GM19324 (cell line): ENCODE measurements around the gene ABCG1.

Source experiments
- ATAC-seq: cut with Tn5 transposase; IDR thresholded peaks from one replicate; pipeline ENCODE4 v1.9.1; 2021; ENCODE audit warnings: mild to moderate bottlenecking, moderate library complexity; ENCODE audit not compliant: unreplicated experiment, low FRiP score

The ABCG1 gene

DNA sequence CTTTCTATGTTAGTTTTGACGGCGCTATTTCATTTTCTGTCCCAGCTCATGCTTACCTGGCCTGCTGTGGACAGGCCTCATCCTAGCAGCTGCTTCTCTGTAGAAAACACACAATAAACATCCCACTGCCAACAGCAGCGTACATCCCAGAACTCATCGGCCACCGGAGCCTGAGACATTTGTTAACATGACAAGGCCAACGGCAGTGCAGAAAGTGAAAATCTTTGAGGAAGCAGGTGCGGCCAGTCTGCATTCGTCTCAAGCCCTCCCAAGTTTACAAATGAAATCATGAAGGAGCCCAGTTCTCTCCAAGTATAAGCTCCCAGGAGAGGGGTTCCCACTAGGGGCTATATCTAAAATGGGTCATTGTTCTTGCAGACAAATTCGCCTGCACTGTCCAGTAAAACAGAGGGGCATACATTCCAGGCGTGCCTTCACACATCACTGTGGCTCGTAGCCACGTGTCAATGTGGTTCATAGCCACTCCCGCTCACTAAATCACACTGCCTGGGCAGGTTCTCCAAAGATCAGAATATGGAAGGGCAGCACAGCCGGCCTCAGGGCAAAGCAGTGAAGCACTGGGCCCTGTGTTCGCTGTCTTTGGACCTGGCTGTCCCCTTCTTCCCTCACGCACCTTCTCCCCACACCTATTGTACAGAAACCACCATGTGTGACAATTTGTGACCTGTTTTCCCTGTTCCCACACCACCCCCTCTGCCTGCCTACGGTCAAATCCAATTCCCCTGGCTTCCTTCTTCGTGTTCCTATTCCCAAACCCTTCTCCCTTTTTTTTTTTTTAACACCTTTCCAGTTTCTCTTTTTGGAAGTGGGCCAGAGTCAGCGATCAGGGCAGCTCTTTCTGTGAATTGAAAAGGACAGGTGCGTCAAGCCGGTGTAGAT is 27.0 kb upstream of the ABCG1 start:
- no peak for ATAC-seq

DNA sequence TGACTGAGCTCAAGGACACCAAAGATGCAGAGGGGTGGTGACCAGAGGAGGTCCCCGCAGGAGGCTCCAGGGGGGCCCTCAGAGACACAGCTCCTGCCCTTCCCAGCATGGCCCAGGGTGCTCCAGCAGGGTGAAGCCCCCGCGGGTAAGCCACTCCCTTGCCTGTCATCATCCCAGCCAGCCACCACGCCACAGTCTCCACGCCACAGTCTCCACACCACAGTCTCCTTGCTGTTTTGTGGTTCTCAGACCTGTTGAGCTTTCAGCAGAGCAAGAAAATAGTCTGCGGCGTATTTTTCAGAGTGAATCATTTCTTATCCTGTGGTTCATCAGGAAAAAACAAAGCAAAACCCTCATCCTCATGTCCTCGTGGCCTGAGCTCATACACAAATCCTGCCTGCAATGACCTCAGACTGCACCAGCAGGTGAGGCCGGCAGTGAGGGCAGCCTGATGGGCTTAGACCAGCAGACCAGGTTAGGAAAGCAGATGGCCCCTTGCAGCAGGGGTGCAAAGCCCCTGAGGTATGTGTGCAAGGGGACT is 25.7 kb upstream of the ABCG1 start:
- no peak for ATAC-seq

DNA sequence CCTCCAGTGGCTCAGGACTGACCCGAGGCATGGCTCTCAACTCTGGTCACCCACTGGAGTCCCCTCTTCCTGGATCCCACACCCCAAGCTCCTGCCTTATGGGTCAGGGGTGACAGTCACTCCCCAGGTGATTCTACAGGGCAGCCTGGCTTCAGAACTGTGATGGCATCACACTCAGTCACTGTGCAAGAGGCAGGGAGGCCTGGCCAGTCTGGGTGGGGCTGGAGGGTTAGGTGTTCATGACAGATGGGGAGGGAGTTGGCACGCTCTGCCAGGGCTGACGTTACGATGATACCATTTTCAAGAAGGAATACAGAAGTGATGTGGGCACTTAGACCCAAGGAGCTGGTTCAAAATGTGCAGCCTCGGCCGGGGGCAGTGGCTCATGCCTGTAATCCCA is 25.2 kb upstream of the ABCG1 start:
- ATAC-seq, result no peak

DNA sequence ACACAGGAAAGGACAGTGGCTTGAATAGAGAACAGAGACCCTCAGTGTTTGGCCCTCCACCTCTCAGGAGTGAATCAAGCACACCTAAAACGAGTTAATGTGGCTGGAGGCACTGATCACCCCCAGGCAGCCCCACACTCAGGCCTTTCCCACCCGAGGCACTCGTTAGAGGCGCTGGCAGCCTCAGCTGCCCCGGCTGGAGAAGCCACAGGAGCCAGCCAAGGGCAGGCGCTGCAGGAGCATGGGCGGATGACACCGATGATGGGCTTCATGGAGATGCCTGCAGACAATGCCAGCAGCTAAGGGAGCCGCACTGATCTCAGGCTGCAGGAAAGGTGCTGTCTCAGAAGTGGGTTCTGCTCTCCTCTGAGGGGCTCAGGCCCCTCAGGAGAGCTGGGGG is 24.1 kb upstream of the ABCG1 start:
- ATAC-seq, result no peak

DNA sequence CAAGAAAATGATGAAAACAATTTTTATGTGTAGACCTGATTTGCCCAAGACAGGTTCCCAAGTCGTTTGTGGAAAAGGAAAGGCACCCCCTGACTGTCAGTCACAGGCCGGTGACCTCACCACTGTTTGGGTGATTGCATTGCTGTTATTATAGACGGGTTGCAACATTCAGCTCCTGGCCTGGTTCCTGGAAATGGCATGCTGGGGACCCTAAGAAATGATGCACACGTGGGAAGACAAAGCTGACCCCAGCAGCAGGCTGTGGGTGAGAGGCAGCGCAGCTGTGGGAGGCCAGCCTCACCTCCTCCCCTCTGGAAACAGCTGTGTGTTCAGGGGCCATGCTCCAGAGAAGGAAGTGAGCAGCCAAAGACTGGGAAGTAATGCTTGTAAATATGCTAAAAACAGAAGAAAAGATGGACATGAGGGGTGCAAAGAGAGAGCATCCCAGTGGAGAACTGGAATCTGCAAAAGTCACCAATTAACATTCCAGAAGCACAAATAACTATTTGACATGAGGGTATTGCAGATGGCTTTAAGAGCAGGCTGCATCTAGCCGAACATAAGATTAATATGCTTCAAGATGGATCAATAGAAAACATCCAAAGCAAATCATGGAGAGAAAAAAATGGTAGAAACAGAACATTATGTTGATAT is 23.4 kb upstream of the ABCG1 start:
- no peak for ATAC-seq

DNA sequence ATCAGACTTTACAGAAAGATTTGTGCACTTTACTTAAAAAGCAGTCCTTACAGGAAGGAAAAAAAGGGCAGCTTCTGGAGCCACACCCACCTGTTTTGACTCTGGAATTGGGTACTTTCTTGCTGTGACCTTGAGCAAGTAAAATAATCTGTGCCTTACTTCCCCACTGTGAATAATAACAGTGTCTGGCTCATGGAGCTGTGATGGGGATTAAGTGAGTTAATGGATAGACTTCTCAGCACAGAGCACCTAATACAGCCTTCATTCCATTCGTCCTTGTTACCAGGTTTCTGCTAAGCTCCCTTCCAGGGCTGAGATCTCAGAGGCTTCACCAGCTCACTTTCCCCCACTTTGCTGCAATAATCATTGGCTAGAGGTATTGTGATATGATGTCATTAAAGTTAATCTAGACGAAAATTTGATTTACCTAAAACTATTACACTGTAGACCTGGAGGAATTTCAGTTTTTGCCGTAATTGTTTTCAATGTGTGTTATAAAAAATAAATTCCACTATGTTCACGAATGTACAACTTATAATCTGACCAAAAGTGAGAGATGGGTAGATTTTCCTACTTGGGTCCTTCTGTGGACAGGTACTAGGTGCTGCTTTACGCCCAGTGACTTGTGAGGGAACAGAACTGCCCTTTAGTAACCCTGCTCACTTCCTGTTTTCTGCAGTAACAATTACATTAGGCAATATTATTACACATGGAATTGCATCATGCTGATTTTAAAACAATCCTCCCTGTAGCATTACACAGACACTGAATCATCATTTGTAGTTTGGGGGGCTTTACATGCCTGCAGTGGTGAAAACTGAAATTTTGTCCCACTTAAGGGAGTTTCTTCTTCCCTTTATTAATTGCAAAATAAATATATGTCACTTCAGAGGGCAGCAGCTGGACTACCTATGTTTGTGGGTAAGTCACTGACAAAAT is 19.7 kb upstream of the ABCG1 start:
- ATAC-seq, result no peak

DNA sequence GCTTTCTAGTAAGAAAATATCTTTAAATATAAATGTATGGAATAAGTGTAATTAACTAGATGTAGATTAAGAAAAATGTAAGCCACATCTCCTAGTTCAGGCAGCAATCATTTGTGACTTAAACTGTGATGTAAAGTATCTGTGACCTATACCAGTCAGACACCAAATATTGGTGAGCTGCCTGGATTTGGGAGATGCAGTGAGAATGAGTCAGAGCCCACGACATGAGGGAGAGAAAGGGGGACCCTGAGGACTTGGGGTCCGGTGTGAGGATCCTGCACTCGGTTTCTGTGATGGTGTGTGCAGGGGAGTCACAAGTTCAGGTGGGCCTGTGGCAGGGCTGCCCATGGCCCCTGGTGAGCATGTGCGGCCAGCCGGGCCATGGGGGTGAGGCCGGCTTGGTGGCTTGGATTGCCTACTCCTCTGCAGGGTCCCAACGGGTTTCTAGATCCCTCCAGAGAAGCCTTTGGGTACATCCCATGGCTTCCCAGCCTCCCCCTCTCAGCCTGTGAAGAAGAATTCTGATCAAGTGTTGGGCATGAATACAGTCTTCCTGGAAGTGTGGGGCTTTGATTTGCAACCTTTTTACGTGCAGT is 19.0 kb upstream of the ABCG1 start:
- ATAC-seq, result no peak

DNA sequence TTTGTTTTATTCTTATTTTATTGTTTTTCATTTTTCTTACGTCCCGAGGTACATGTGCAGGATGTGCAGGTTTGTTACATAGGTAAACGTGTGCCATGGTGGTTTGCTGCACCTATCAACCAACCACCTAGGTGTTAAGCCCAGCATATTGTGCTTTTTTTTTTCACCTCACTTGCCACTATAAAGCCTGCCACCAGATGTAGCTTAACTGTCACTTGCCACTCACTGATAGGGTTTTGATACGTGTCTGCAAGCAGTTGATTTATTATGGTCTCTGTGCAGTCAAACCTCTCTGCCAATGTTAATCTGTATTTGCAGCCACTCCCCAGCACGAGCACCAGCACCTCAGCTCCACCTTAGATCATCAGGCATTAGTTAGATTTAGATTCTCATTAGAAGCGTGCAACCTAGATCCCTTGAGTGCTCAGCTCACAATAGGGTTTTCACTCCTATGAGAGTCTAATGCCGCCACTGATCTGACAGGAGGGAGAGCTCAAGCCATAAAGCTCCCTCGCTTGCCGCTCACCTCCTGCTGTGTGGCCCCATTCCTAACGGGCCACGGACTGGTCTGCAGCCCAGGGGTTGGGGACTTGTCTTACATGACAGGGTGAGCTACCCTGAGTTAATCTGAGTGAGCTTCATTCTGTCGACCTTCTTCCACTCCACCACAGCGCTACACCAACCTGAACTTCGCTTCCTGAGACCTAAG is 17.9 kb upstream of the ABCG1 start:
- ATAC-seq, result no peak

DNA sequence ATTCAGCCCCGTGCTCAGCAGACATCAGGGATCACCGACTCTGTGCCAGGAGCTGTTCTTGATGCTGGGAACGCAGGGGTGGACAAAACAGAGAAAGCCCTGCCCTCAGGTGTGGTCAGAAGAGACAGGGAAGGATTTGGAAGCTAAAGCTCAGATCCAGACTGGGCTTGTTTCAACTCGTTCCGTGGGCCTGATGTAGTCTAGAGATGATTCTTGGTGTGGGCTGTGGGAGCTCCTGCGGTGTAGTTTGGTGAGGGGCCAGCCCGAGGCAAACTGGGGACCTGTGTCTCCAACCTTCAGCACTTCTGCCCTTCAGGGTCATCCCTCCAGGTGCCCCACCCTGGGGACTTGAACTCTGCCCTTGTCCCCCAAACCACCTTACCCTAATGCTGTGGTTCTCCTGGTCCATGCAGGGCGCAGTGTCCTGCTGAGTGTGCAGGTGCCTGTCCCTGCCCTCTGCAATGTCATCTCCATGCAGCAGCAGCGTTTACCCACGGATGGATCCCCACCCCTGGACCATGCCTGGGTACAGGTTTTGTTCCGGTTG is 17.3 kb upstream of the ABCG1 start:
- no peak for ATAC-seq

DNA sequence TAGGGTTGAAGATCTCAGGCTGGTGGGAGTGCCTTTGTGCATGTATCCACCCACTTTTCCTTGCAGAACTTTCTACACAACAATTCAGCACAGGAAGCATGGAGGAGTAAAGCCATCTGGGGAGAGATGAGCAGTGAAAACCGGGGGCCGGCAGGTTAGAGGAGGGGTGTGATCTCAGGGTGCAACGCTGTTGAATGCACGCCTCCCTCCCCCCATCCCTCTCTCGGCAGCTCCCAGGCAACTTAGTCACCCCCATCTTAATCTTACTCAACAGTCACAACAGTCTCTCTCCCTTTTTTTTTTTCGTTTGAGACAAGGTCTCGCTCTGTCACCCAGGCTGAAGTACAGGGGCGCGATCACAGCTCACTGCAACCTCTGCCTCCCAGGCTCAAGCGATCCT is 16.6 kb upstream of the ABCG1 start:
- ATAC-seq, result no peak

DNA sequence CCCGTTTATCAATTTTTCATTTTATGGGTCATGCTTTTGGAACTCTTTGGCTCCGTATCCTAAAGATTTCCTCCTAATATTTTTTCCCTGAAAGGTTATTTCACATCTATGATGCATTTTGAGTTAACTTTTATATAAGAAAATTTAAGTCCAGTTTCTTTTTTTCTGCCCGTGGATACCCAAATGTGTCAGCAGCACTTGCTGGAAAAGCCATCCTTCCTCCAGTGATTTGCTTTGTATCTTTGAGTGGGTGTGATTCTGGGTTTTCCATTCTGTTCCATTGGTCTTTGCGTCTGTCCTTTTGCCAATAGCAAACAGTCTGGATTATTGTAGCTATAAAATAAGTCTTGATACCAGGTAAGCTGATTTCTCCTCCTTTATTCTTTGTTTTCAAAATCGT is 15.6 kb upstream of the ABCG1 start:
- ATAC-seq, result no peak

DNA sequence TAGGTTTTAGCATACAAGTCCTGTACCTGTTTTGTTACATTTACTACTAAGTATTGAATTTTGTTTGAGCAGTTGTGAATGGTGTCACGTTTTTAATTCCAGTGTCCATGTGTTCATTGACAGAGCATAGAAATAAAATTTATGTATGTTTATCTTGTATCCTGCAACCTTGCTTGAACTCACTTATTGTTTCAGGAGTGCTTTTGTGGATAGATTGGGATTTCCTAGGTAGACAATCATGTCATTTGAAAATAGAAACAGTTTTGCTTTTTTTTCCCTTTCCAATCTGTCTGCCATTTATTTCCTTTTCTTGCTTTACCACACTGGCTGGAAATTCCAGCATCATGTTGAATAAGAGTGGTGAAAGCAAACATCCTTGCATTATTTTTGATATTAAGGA is 15.0 kb upstream of the ABCG1 start:
- ATAC-seq, result no peak

DNA sequence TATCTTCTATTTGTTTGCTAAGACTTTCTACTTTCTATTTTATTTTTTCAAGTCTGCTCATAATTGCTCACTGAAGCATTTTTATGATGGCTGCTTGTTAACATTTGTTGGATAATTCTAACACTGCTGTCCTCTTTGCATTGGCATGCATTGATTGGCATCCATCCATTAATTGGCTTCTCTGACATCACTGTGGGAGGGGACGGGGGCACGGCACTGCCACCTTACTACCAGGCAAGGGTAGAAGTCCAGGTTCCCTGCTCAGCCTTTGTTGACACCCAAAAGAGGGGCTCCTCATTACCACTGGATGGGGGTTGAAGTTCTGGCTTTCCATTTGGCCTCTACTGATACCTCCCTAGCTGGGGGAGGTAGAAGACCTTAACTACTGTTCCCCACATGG is 11.5 kb upstream of the ABCG1 start:
- no peak for ATAC-seq

DNA sequence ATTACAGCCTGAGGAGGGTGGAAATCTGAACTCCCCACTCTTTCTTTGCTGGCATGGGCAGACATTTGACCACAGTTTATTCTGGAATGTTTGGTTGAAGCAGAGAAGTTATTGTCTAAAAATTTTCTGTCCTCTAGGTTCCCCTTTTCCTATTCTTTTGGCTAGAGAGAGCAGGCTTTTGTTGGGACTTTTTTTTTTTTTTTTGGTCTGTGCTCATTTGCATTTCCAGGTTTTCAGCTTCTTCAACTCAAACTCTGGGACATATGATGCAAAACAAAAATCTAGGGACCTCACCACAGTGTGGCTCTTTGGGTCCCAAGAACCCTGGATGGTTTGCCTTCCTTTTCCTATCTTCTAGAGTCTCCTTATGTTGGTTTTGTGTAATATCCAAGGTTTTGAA is 10.9 kb upstream of the ABCG1 start:
- ATAC-seq, result no peak

DNA sequence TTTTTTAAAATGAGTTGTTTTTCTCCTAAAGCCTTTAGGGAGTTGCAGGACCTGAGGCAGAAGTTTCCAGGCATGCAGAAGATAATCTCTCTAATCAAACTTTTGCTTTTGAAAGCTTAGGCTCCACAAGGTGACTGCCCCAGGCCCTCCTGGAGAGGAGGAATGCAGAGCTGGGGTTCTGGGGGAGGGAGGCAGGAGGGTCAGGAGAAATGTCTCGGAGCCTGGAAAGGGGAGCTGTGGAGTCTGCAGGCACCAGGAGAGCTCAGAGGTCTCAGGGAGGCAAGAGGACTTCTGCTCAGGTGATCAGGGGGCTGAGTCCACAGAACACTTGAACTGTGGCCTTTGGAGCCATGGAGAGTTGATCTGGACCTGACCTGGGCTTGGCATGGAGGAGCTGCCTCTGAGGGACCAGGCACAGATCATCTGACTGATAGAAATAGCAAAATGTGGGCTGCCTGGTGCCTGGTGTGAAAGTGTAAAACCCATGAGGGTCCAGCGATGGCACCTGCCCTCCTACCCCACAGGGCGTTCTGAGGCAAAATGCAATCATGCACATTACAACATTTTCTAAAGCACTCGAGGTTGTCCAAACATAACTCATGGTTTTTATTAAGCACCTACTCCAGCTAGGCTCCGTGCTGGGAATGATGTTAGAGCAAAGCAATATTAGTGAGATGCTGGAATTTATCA is 10.0 kb upstream of the ABCG1 start:
- no peak for ATAC-seq

DNA sequence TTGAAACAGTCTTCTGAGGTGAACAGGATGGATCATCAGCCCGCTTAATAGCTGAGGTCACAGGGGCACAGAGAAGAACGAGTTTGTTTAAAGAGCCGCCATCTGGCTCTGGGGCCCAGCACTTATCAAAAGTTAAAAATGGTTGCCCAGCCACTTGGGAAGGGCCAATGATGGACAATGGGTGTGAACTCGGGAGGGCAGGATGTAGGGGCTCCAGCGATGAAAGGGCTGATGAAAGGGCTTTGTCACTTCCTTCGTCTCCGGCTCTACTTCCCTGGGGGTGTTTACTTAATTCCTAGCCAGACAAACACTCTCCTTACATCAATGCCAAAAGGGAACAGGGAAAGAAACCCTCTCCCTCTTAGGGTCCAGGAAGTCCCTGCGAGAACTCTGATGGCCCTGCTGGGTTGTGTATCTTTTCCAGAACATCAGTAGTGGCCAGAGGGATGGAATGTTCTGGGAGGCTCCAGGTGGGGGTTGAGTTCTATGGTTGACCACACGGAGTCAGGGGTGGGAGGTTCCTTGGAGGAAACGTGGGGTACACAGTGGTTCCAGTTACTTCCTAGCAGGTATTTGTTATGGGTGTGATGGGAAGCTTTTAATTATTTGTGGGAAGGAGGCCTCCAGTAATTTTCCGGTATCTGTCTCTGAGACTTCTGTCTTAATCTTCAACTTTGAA is 9.0 kb upstream of the ABCG1 start:
- no peak for ATAC-seq

DNA sequence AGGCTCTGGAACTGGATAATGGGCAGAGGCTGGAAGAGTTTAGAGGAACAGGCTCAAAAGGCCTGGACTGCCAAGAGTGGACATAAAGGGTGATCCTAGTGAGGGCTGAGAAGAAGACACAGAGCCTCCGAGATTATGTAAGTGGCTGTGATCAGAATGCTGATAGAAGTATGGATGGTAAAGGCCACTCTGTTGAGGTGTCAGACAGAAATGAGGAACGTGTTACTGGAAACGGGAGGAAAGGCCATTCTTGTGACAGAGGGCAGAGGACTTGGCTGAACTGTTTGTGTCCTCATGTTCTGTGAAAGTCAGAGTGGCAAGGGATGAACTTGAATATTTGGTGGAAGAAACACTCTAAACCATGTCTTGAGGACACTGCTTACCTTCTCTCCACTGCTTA is 6.7 kb upstream of the ABCG1 start:
- ATAC-seq, result no peak

DNA sequence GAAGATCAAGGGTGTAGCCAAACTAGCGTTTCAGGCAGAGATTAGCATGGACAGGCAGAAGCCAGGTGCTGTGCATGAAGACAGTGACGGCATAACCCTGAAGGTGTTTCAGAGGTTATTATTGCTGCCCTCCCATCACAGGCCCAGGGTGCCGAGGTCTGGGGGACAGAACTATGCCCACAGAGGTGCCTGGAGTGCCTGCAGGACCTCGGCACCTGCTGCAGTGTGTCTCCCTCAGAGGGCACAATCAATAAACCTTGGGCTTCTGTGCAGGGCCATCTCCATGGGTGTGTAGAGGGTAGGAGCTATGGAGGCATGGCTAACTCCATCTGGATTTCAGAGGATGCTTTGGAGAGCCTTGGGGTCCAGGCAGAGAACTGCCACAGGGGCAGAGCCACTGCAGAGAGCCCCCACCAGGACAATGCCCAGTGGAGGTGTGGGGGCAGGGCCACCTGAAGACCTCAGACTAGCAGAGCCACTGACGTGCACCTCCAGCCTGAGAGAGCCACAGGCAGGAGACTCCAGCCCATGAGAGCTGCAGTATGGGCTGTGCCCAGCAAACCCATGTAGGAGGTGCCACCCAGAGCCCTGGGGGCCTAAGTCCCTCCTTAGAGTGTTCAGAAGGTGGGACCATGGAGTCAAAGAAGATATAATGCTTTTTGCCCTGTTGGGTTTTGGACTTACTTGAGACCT is 5.7 kb upstream of the ABCG1 start:
- no peak for ATAC-seq
